OCI-LY1 (cell line): ENCODE measurements around the gene FBXO2.

Experiments
- H2AFZ ChIP-seq: fragments of 200-600 bp; sonication (generic), shearing (Covaris generic); 2 replicates; pipeline ENCODE4 v1.6.0; 2014; ENCODE audit warnings: antibody characterized with exemption, mild to moderate bottlenecking, low read length
- H3F3A ChIP-seq: fragments of 200-600 bp; sonication (generic), shearing (Covaris generic); 2 replicates; pipeline ENCODE4 v1.6.0; 2014; ENCODE audit warnings: mild to moderate bottlenecking, antibody characterized with exemption, low read length, moderate library complexity; ENCODE audit not compliant: insufficient read depth
- H3K27ac ChIP-seq: fragments of 200-600 bp; sonication (generic); 2 replicates; pipeline ENCODE4 v1.5.1; 2014; ENCODE audit warnings: low read length, mixed run types, mild to moderate bottlenecking, low read depth; ENCODE audit not compliant: poor library complexity, severe bottlenecking
- H3K27me3 ChIP-seq: fragments of 200-600 bp; sonication (generic); 2 replicates; pipeline ENCODE4 v1.6.0; 2014; ENCODE audit warnings: antibody characterized with exemption, mild to moderate bottlenecking, low read length, moderate library complexity; ENCODE audit not compliant: insufficient read depth
- H3K36me3 ChIP-seq: fragments of 200-600 bp; sonication (generic); 2 replicates; pipeline ENCODE4 v1.6.1; 2014; ENCODE audit warnings: mild to moderate bottlenecking, antibody characterized with exemption, low read length, moderate library complexity, mixed read lengths; ENCODE audit not compliant: insufficient read depth
- H3K4me1 ChIP-seq: fragments of 200-600 bp; sonication (generic); 2 replicates; pipeline ENCODE4 v1.5.1; 2014; ENCODE audit warnings: mild to moderate bottlenecking, low read length, moderate library complexity; ENCODE audit not compliant: insufficient read depth, severe bottlenecking
- H3K4me2 ChIP-seq: fragments of 200-600 bp; sonication (generic), shearing (Covaris generic); 2 replicates; pipeline ENCODE4 v1.6.1; 2014; ENCODE audit warnings: low read length
- H3K4me3 ChIP-seq: fragments of 200-600 bp; sonication (generic); 2 replicates; pipeline ENCODE4 v1.5.1; 2014; ENCODE audit warnings: low read length, low read depth, mild to moderate bottlenecking, mixed read lengths; ENCODE audit not compliant: poor library complexity, severe bottlenecking
- H3K79me2 ChIP-seq: fragments of 200-600 bp; shearing (Covaris generic); 2 replicates; pipeline ENCODE4 v1.6.1; 2016; ENCODE audit warnings: mixed run types, low read length, mixed read lengths; ENCODE audit not compliant: insufficient read depth
- H3K9ac ChIP-seq: fragments of 200-600 bp; sonication (generic), shearing (Covaris generic); 2 replicates; pipeline ENCODE4 v1.6.1; 2014; ENCODE audit warnings: mild to moderate bottlenecking, low read length, mixed read lengths
- H3K9me2 ChIP-seq: fragments of 200-600 bp; sonication (generic), shearing (Covaris generic); 2 replicates; pipeline ENCODE4 v1.6.1; 2014; ENCODE audit warnings: low read depth, mild to moderate bottlenecking, low read length, mixed read lengths
- H3K9me3 ChIP-seq: fragments of 200-600 bp; shearing (Covaris generic); 2 replicates; pipeline ENCODE4 v1.6.1; 2014; ENCODE audit warnings: low read length, mixed read lengths
- H4K20me1 ChIP-seq: fragments of 200-600 bp; sonication (generic), shearing (Covaris generic); 2 replicates; pipeline ENCODE4 v1.6.0; 2016; ENCODE audit warnings: mild to moderate bottlenecking, low read length; ENCODE audit not compliant: insufficient read depth
- CTCF ChIP-seq: fragments of 200-600 bp; sonication (generic), shearing (Covaris generic); IDR thresholded peaks from 2 replicates; pipeline ENCODE4 v1.5.1; 2017; ENCODE audit warnings: mild to moderate bottlenecking, antibody characterized with exemption, low read length, moderate library complexity, mixed read lengths
- EZH2 ChIP-seq: fragments of 200-600 bp; sonication (generic), shearing (Covaris generic); IDR thresholded peaks from 2 replicates; pipeline ENCODE4 v1.8.0; 2017; ENCODE audit warnings: borderline replicate concordance, mixed run types, mild to moderate bottlenecking, antibody characterized with exemption, low read length, moderate library complexity, mixed read lengths

FBXO2 gene

GRCh38 chr1:11606775-11607174 is 47.5 kb downstream of the FBXO2 start:
- Histone ChIP-seq H3K9me2 (no peaks in the 10 kb centered on the region), H3K79me2 (no peaks in the 10 kb centered on the region), H3K4me3 (no peak overlapping the region), H3K27ac (no peak overlapping the region), H3K27me3 (no peaks in the 10 kb centered on the region; the same call in 1 of the 2 replicates), H3K36me3 (no peaks in the 10 kb centered on the region), H3K4me2 (no peak overlapping the region), H3K4me1 (no peaks in the 10 kb centered on the region), H3K9ac (no peak overlapping the region), H3K9me3 (no peaks in the 10 kb centered on the region), H4K20me1 (no peaks in the 10 kb centered on the region), H3F3A (no peaks in the 10 kb centered on the region), H2AFZ (no peak overlapping the region)
- no peak for TF ChIP-seq CTCF
- TF ChIP-seq EZH2 = no peak

GRCh38 chr1:11602981-11603380 is 51.2 kb downstream of the FBXO2 start:
- no peak for TF ChIP-seq CTCF
- no peak for TF ChIP-seq EZH2
- Histone ChIP-seq H3K79me2 (no peaks in the 10 kb centered on the region), H3K27ac (no peak overlapping the region), H4K20me1 (no peaks in the 10 kb centered on the region), H3K36me3 (no peaks in the 10 kb centered on the region), H3K4me1 (no peaks in the 10 kb centered on the region), H3K9me2 (no peaks in the 10 kb centered on the region), H3K9me3 (no peaks in the 10 kb centered on the region), H2AFZ (no peak overlapping the region), H3K27me3 (peaks cover 6% of the 10 kb centered on the region; the same call in 1 of the 2 replicates), H3K4me2 (no peak overlapping the region), H3K4me3 (no peak overlapping the region), H3K9ac (no peak overlapping the region), H3F3A (no peaks in the 10 kb centered on the region)

DNA sequence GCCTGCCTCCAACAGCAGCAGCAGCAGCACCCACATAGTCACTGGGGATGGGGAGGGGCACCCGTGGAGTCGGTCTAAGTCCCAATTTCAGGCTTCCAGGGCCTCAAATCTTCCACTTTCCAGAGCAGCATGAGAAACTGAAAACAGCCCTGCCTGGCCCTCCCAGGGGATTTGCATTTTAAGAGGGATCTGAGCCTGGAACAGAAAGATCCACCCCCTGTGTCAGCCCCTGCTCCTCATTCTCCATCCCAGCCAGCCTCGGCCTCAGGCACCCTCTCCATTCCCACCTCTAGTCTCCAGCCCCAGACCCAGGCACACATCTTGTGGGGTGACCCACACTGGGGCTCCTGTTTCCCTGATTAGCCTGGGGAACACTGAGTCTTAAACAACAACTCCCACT is 51.8 kb downstream of the FBXO2 start:
- H3K27me3 ChIP-seq = peaks cover 6% of the 10 kb centered on the region; the same call in 1 of the 2 replicates

More for the DNA sequence above, 51.8 kb downstream of the FBXO2 start:
- Histone ChIP-seq H3K79me2 (no peaks in the 10 kb centered on the region), H2AFZ (no peak overlapping the region), H3K4me3 (no peak overlapping the region), H3K36me3 (no peaks in the 10 kb centered on the region), H3K4me1 (no peaks in the 10 kb centered on the region), H3K9ac (no peak overlapping the region), H4K20me1 (no peaks in the 10 kb centered on the region), H3K9me2 (no peaks in the 10 kb centered on the region), H3F3A (no peaks in the 10 kb centered on the region), H3K27ac (no peak overlapping the region), H3K4me2 (no peak overlapping the region), H3K9me3 (no peaks in the 10 kb centered on the region)
- TF ChIP-seq EZH2 (no peak), CTCF (no peak)
